ENCODE results near the gene SH3TC1.
A peak's percentile ranks its signal among the peaks of the same experiment; 100 is the strongest.

DNA sequence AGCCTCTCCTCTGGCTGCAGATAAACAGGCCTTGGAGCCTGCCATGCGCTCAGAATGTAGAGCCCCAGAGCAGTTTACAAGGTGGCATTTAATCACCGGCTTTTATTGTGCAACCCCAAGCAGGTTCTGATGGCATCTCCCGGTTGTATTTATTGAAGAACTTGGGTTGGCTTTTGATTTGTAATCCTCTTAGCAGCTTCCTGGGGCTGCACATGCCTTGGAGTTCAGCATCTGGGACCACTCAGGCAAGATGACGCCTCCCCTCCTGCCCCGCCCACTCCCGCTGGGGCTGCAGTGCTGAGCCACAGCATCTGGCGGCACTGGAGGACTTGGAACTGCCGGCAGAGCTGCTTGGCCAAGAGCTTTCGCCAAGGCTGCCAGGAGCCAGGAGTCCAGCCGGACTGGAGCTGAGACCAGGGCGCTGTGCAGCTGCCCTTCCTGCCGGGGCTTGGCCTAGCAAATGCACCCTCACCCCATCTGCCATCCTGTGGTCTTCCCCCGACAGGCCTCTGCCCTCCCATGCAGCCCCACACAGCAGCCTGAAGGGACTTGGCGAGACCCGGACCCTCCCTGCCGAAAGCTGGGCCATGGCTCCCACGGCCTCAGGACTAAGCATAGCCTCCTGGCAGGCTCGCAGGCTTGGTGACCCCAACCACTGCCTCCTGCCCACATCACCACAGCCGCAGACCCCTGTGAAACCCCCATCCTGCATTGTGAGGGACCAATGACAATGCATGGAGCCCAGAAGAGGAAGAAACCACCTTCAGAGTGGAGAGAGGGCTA lies 75.9 kb downstream of the SH3TC1 start:
- no peak for TF ChIP-seq POLR2A (IDR thresholded peaks at IDR 0.05)
- TF ChIP-seq, protein P1, sequence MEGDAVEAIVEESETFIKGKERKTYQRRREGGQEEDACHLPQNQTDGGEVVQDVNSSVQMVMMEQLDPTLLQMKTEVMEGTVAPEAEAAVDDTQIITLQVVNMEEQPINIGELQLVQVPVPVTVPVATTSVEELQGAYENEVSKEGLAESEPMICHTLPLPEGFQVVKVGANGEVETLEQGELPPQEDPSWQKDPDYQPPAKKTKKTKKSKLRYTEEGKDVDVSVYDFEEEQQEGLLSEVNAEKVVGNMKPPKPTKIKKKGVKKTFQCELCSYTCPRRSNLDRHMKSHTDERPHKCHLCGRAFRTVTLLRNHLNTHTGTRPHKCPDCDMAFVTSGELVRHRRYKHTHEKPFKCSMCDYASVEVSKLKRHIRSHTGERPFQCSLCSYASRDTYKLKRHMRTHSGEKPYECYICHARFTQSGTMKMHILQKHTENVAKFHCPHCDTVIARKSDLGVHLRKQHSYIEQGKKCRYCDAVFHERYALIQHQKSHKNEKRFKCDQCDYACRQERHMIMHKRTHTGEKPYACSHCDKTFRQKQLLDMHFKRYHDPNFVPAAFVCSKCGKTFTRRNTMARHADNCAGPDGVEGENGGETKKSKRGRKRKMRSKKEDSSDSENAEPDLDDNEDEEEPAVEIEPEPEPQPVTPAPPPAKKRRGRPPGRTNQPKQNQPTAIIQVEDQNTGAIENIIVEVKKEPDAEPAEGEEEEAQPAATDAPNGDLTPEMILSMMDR (IDR thresholded peaks at IDR 0.05), result peak in 1 of 6 experiments; percentile 23

All from adrenal gland (tissue), 5 donors.